CD8-positive, alpha-beta memory T cell (primary cell): ENCODE measurements around the gene PKM. TPM values are rescaled to one million over a fixed set of nuclear protein-coding genes. Genes with fewer than 3 reads are reported as not detected.
"Not testable (repeated sequence)": the region's sequence is repeated elsewhere in the genome, so short reads cannot be mapped to it uniquely, and the experiment has no call there.

Source experiments
- CTCF ChIA-PET: fragments of 350-600 bp; sonication (Branson Sonifier 250); formaldehyde crosslinking; loops from one replicate; lab custom pipeline; 2021; ENCODE audit warnings: antibody characterized with exemption; lab: Charles Lee
- POLR2A ChIA-PET: fragments of 350-600 bp; sonication (Branson Sonifier 250); formaldehyde crosslinking; loops from one replicate; lab custom pipeline; 2021; ENCODE audit warnings: antibody characterized with exemption; lab: Charles Lee
- DNase-seq, 5 donors: peaks; one replicate each; pipeline versions ENCODE4 v3.0.0 to v3.0.0-alpha.2; 2020 to 2022; ENCODE audit warnings: mixed read lengths in 1 of 5
- H3K27ac ChIP-seq: one replicate; pipeline ENCODE4 v1.7.0; 2013; ENCODE audit warnings: low read depth, mild to moderate bottlenecking, low read length, moderate library complexity
- H3K27me3 ChIP-seq: 2 replicates; pipeline ENCODE4 v1.7.0; 2013; ENCODE audit warnings: low read length, mild to moderate bottlenecking; ENCODE audit not compliant: insufficient read depth, poor library complexity, severe bottlenecking
- H3K36me3 ChIP-seq: 2 replicates; pipeline ENCODE4 v1.7.0; 2013; ENCODE audit warnings: mild to moderate bottlenecking, low read length, moderate library complexity; ENCODE audit not compliant: insufficient read depth
- H3K4me1 ChIP-seq: 2 replicates; pipeline ENCODE4 v1.7.0; 2013; ENCODE audit warnings: mild to moderate bottlenecking, low read length, moderate library complexity; ENCODE audit not compliant: insufficient read depth
- H3K4me3 ChIP-seq: 2 replicates; pipeline ENCODE4 v1.7.0; 2013; ENCODE audit warnings: mild to moderate bottlenecking, low read length
- H3K9me3 ChIP-seq: 2 replicates; pipeline ENCODE4 v1.7.0; 2013; ENCODE audit warnings: mild to moderate bottlenecking, low read length
- H3K27ac Mint-ChIP-seq, 8 donors: one replicate each; pipeline ENCODE4 v1.8.0; 2020 to 2021; ENCODE audit warnings: mixed read lengths in 8 of 8, mild to moderate bottlenecking in 6 of 8, inconsistent platforms in 3 of 8, moderate library complexity in 3 of 8
- H3K27me3 Mint-ChIP-seq, 2 donors: one replicate each; pipeline ENCODE4 v1.8.0; 2020 to 2021; ENCODE audit warnings: mixed read lengths in 2 of 2, mild to moderate bottlenecking in 1 of 2, moderate library complexity in 1 of 2
- H3K36me3 Mint-ChIP-seq, 3 donors: one replicate each; pipeline ENCODE4 v1.8.0; 2020 to 2021; ENCODE audit warnings: mixed read lengths in 3 of 3, inconsistent platforms in 1 of 3, mild to moderate bottlenecking in 1 of 3
- H3K4me1 Mint-ChIP-seq, 3 donors: one replicate each; pipeline ENCODE4 v1.8.0; 2020 to 2021; ENCODE audit warnings: mixed read lengths in 3 of 3, inconsistent platforms in 1 of 3, mild to moderate bottlenecking in 1 of 3
- H3K4me3 Mint-ChIP-seq, 7 donors: one replicate each; pipeline ENCODE4 v1.8.0; 2020 to 2021; ENCODE audit warnings: mixed read lengths in 7 of 7, mild to moderate bottlenecking in 6 of 7, moderate library complexity in 4 of 7, inconsistent platforms in 2 of 7
- H3K9me3 Mint-ChIP-seq, 5 donors: one replicate each; pipeline ENCODE4 v1.8.0; 2020 to 2022; ENCODE audit warnings: mixed read lengths in 5 of 5, mild to moderate bottlenecking in 3 of 5, moderate library complexity in 2 of 5, inconsistent platforms in 1 of 5
- polyA plus RNA-seq: library from polyadenylated mRNA; unstranded; fragments of 300-500 nt; fragmentation: Illumina TruSeq; gene quantifications from one replicate; pipeline ENCODE4 v1.2.3, GENCODE V29; 2021
- total RNA-seq, 2 experiments: library from RNA; stranded (reverse); gene quantifications; one replicate each; pipeline ENCODE4 v1.2.3, GENCODE V29; 2021

PKM gene
- 1,000 to 10,000 TPM; 2,146 to 2,187 TPM for total RNA-seq
- polyA plus RNA-seq, result 337 TPM

- Histone ChIP-seq H3K36me3 (no peaks in the 10 kb centered on the region), H3K9me3 (no peaks in the 10 kb centered on the region), H3K4me3 (peak within 1 kb of the TSS; percentile 63), H3K27me3 (no peaks in the 10 kb centered on the region), H3K4me1 (peaks cover 43% of the 10 kb centered on the region), H3K27ac (peak within 1 kb of the TSS; percentile 86)
- H3K4me1 Mint-ChIP-seq, result peaks cover 45 to 52% (median 48%) of the 10 kb centered on the region in 3 donors
- peak within 1 kb of the TSS; percentile 95 to 99 (median 98) for H3K4me3 Mint-ChIP-seq
- peak; percentile 81 to 91 (median 87) for DNase-seq
- peaks cover 0 to 12% (median 0%) of the 10 kb centered on the region in 3 donors for H3K36me3 Mint-ChIP-seq
- ChIA-PET CTCF (interaction anchor here (0.9 to 5.0 kb wide), 7 partner anchors 11 to 43 kb away, joined by 3 to 51 read pairs (median 4); partner anchors contain the start of gene GRAMD2A), POLR2A (interaction anchor here (0.7 to 2.6 kb wide), 6 partner anchors 9 to 145 kb away, joined by 3 to 9 read pairs (median 4); partner anchors contain the start of gene HEXA)
- H3K9me3 Mint-ChIP-seq, result no peaks in the 10 kb centered on the region
- peak within 1 kb of the TSS; percentile 90 to 100 (median 96) for H3K27ac Mint-ChIP-seq
- H3K27me3 Mint-ChIP-seq, result peaks cover 0 to 1% of the 10 kb centered on the region in 2 donors
Measured at GRCh38 chr15:72231066-72231832, at the start of gene PKM. PKM (minus strand) TSS chr15:72231190; CDS start chr15:72219097, 12,093 bp downstream.

GRCh38 chr15:72280751-72281150 is 49.8 kb upstream of the PKM start:
- no peaks in the 10 kb centered on the region for H3K27me3 ChIP-seq
- H3K9me3 Mint-ChIP-seq, result no peaks in the 10 kb centered on the region
- no peaks in the 10 kb centered on the region for H3K4me1 Mint-ChIP-seq
- H3K27ac ChIP-seq, result no peak overlapping the region
- no peaks in the 10 kb centered on the region for H3K36me3 ChIP-seq
- no peak overlapping the region for H3K27ac Mint-ChIP-seq
- H3K4me3 Mint-ChIP-seq, result no peak overlapping the region
- peaks cover 0 to 6% (median 0%) of the 10 kb centered on the region in 3 donors for H3K36me3 Mint-ChIP-seq
- no peaks in the 10 kb centered on the region for H3K9me3 ChIP-seq
- H3K27me3 Mint-ChIP-seq, result no peaks in the 10 kb centered on the region
- H3K4me1 ChIP-seq, result no peaks in the 10 kb centered on the region
- ChIA-PET POLR2A (no interaction called here), CTCF (interaction anchor here (0.9 to 1.5 kb wide), 3 partner anchors 24 to 80 kb away, joined by 3 to 4 read pairs (median 3); no protein-coding TSS in a partner anchor)
- H3K4me3 ChIP-seq, result no peak overlapping the region
- DNase-seq, result no peak

GRCh38 chr15:72278737-72279136 is 47.7 kb upstream of the PKM start:
- H3K4me1 ChIP-seq, result peaks cover 7% of the 10 kb centered on the region
- no peaks in the 10 kb centered on the region for H3K27me3 ChIP-seq
- no peak overlapping the region for H3K27ac ChIP-seq
- H3K9me3 ChIP-seq, result no peaks in the 10 kb centered on the region
- DNase-seq, result no peak
- Mint-ChIP-seq H3K4me3 (no peak overlapping the region), H3K27me3 (no peaks in the 10 kb centered on the region), H3K4me1 (peaks cover 5 to 8% (median 7%) of the 10 kb centered on the region in 3 donors), H3K27ac (peak overlapping the region in 1 of 8 donors; percentile 40), H3K9me3 (no peaks in the 10 kb centered on the region), H3K36me3 (peaks cover 0 to 3% (median 0%) of the 10 kb centered on the region in 3 donors)
- ChIA-PET POLR2A (no interaction called here), CTCF (interaction anchor here (0.8 kb wide), 1 partner anchor 79 kb away, joined by 3 read pairs; no protein-coding TSS in a partner anchor)
- no peaks in the 10 kb centered on the region for H3K36me3 ChIP-seq
- H3K4me3 ChIP-seq, result no peak overlapping the region

- Mint-ChIP-seq H3K4me3 (no peak overlapping the region), H3K36me3 (peaks cover 0 to 2% (median 0%) of the 10 kb centered on the region in 3 donors), H3K4me1 (peaks cover 21 to 27% (median 27%) of the 10 kb centered on the region in 3 donors), H3K27ac (peak overlapping the region in 2 of 8 donors; percentile 24 to 28), H3K9me3 (no peaks in the 10 kb centered on the region), H3K27me3 (no peaks in the 10 kb centered on the region)
- ChIA-PET CTCF (interaction anchor here (0.9 to 1.6 kb wide), 2 partner anchors 10 to 77 kb away, joined by 3 to 5 read pairs; no protein-coding TSS in a partner anchor), POLR2A (no interaction called here)
- no peaks in the 10 kb centered on the region for H3K36me3 ChIP-seq
- H3K4me1 ChIP-seq, result peaks cover 24% of the 10 kb centered on the region
- no peak overlapping the region for H3K27ac ChIP-seq
- no peak for DNase-seq
- H3K9me3 ChIP-seq, result no peaks in the 10 kb centered on the region
- no peak overlapping the region for H3K4me3 ChIP-seq
- no peaks in the 10 kb centered on the region for H3K27me3 ChIP-seq
Measured at GRCh38 chr15:72276326-72276700, 45.3 kb upstream of the PKM start.

- Mint-ChIP-seq H3K4me1 (peaks cover 26 to 33% (median 32%) of the 10 kb centered on the region in 3 donors), H3K27ac (peak overlapping the region in 3 of 8 donors; percentile 16 to 28 (median 24)), H3K4me3 (peak overlapping the region in 1 of 7 donors; percentile 75)
- CTCF ChIA-PET, result interaction anchor here (1.6 kb wide), 1 partner anchor 76 kb away, joined by 5 read pairs; no protein-coding TSS in a partner anchor
- POLR2A ChIA-PET, H3K36me3 Mint-ChIP-seq, H3K27me3 ChIP-seq, DNase-seq, H3K9me3 ChIP-seq, H3K4me3 ChIP-seq, H3K36me3 ChIP-seq, H3K27me3 Mint-ChIP-seq, H3K9me3 Mint-ChIP-seq, H3K27ac ChIP-seq: not testable (repeated sequence)
- H3K4me1 ChIP-seq, result peaks cover 29% of the 10 kb centered on the region
Measured at GRCh38 chr15:72275635-72276325, 44.8 kb upstream of the PKM start.

GRCh38 chr15:72272997-72273352 is 42.0 kb upstream of the PKM start:
- H3K4me3 Mint-ChIP-seq, result peak overlapping the region; percentile 87 to 96 (median 90)
- H3K36me3 ChIP-seq, result peaks cover 5% of the 10 kb centered on the region
- no peaks in the 10 kb centered on the region for H3K27me3 Mint-ChIP-seq
- no peaks in the 10 kb centered on the region for H3K9me3 ChIP-seq
- peaks cover 0 to 22% (median 2%) of the 10 kb centered on the region in 3 donors for H3K36me3 Mint-ChIP-seq
- CTCF ChIA-PET, result interaction anchor here (0.6 to 2.3 kb wide), 13 partner anchors 9 to 75 kb away, joined by 3 to 19 read pairs (median 5); partner anchors contain the start of gene GRAMD2A
- no peaks in the 10 kb centered on the region for H3K27me3 ChIP-seq
- POLR2A ChIA-PET, result interaction anchor here (0.7 to 0.9 kb wide), 2 partner anchors 42 to 103 kb away, joined by 3 to 9 read pairs; partner anchors contain the start of gene PKM
- no peak for DNase-seq
- H3K4me1 ChIP-seq, result peaks cover 33% of the 10 kb centered on the region
- no peaks in the 10 kb centered on the region for H3K9me3 Mint-ChIP-seq
- peak overlapping the region; percentile 86 to 98 (median 94) for H3K27ac Mint-ChIP-seq
- peaks cover 38 to 50% (median 48%) of the 10 kb centered on the region in 3 donors for H3K4me1 Mint-ChIP-seq
- peak overlapping the region; percentile 75 for H3K4me3 ChIP-seq
- H3K27ac ChIP-seq, result peak overlapping the region; percentile 52

GRCh38 chr15:72272213-72272996 is 41.4 kb upstream of the PKM start, which contains the start of gene PARP6:
PARP6 (minus strand) TSS chr15:72272554; CDS start chr15:72267477, 5,077 bp downstream.
- H3K4me1 ChIP-seq, result peaks cover 33% of the 10 kb centered on the region
- Mint-ChIP-seq H3K4me1 (peaks cover 38 to 50% (median 48%) of the 10 kb centered on the region in 3 donors), H3K36me3 (peaks cover 0 to 27% (median 2%) of the 10 kb centered on the region in 3 donors), H3K9me3 (no peaks in the 10 kb centered on the region), H3K27ac (peak within 1 kb of the TSS; percentile 86 to 98 (median 95)), H3K27me3 (no peaks in the 10 kb centered on the region), H3K4me3 (peak within 1 kb of the TSS; percentile 87 to 96 (median 91))
- ChIA-PET CTCF (interaction anchor here (0.8 to 2.3 kb wide), 9 partner anchors 10 to 72 kb away, joined by 3 to 19 read pairs (median 6); partner anchors contain the start of gene PKM), POLR2A (interaction anchor here (0.7 to 0.9 kb wide), 2 partner anchors 41 to 104 kb away, joined by 3 to 9 read pairs; partner anchors contain the start of gene PKM)
- peak; percentile 97 to 99 (median 99) for DNase-seq
- H3K36me3 ChIP-seq, result peaks cover 6% of the 10 kb centered on the region
- peak within 1 kb of the TSS; percentile 75 for H3K4me3 ChIP-seq
- no peaks in the 10 kb centered on the region for H3K27me3 ChIP-seq
- H3K27ac ChIP-seq, result peak within 1 kb of the TSS; percentile 84
- no peaks in the 10 kb centered on the region for H3K9me3 ChIP-seq
